Skeletal muscle satellite cell (primary cell): Measurements from ENCODE around the gene FAM135A.
"Not testable (repeated sequence)": the region's sequence is repeated elsewhere in the genome, so short reads cannot be mapped to it uniquely, and the experiment has no call there.

Experiments
- H3K27me3 ChIP-seq: 2 replicates; pipeline ENCODE4 v1.7.0; 2013; ENCODE audit warnings: low read length; ENCODE audit not compliant: control insufficient read depth, insufficient read depth
- H3K36me3 ChIP-seq: 2 replicates; pipeline ENCODE4 v1.7.0; 2013; ENCODE audit warnings: mild to moderate bottlenecking, control low read depth, low read length; ENCODE audit not compliant: insufficient read depth
- H3K4me1 ChIP-seq: 2 replicates; pipeline ENCODE4 v1.7.0; 2013; ENCODE audit warnings: low read length; ENCODE audit not compliant: control insufficient read depth, insufficient read depth
- H3K4me2 ChIP-seq: 2 replicates; pipeline ENCODE4 v1.7.0; 2013; ENCODE audit warnings: mild to moderate bottlenecking, low read length
- H3K4me3 ChIP-seq: 2 replicates; pipeline ENCODE4 v1.7.0; 2013; ENCODE audit warnings: low read length
- H3K9ac ChIP-seq: 2 replicates; pipeline ENCODE4 v1.7.0; 2013; ENCODE audit warnings: mild to moderate bottlenecking, low read depth, low read length, moderate library complexity
- H3K9me3 ChIP-seq: replicated peaks from 2 replicates; pipeline ENCODE4 v1.7.0; 2013; ENCODE audit warnings: mild to moderate bottlenecking, control low read depth, low read length

Gene FAM135A

DNA sequence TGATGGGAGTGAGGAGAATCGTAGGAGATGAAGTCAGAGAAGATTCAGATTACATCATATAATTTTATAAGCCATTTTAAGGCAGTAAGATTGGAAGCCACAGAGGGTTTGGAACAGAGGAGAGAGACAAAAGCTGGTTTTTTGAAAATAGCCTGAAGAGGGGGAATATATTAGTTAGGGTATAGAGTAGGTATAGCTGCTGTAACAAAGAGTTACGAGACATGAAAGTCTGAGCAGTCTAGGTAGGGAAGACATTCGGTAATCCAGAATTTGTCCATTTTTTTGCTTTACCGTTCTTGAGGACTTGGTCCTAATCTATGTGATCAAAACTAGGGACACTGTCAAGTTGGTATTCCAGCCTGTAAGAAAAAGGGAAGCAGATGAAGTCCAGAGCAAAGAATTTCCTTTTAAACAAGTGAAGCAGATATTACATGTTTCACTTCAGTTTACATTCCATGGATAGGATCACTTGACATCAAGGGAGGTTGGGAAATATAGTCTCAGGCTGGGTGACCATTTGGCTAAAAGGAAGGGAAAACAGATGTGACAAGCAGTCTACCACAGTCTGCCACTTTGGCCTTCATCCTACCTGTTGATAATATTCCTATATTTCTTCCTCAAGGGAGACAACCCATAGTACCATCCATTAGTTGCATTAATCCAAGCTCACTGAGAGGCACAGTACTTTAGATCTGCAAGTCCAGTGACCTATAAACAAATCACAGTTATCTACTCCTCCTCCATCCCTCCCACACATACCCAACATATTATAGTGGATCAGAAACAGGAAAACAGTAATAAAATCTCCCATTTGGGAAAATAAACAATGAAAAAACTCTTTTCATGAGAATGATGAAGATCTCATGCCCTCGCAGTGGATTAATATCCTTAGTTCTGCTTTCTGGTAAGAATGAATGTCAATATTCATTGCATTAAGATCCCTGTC, 10.2 kb downstream of the FAM135A start:
- Histone ChIP-seq H3K27me3 (no peaks in the 10 kb centered on the region), H3K9me3 (no peaks in the 10 kb centered on the region), H3K36me3 (no peaks in the 10 kb centered on the region), H3K9ac (no peak overlapping the region), H3K4me3 (no peak overlapping the region), H3K4me2 (no peak overlapping the region), H3K4me1 (no peaks in the 10 kb centered on the region)

DNA sequence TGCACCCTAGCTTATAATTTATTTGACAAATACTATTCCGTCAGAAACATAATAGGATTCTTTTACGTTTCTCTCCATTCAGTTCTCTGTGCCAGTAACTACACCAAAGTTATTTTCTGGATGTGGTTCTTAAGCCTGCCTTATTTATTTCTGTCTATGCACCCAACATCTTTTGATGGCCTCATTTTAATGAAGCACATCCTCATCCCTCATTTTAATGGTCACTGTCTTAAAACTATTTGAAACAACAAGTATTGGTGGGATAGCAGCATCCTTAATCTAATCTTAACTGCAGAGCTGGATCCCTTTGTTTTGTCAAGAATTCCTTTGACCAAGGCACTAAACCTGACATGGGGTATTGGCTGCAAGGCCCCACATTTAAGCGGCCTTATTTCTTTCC, 11.0 kb downstream of the FAM135A start:
- Histone ChIP-seq H3K27me3 (no peaks in the 10 kb centered on the region), H3K4me1 (no peaks in the 10 kb centered on the region), H3K9me3 (no peaks in the 10 kb centered on the region), H3K4me3 (no peak overlapping the region), H3K36me3 (no peaks in the 10 kb centered on the region), H3K9ac (no peak overlapping the region), H3K4me2 (no peak overlapping the region)

DNA sequence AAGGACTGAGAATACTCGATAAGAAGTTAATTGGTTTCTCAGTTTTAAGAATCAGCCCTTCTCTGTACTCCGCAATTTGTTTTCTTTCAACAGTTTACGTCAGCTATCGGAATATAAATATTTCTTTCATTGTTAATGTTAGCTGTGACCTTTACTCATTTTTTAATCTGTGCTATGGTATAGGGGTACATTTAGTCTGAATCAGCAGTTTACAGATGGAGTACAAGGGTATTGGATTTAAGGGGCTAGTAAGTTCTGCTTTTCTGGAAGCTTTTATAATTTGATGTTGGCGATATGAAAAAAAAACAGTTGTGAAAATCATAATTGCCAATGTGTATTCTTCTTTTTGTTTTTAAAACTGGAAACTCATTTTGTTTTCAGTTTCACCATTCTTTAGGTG, 23.0 kb downstream of the FAM135A start:
- H3K36me3 ChIP-seq: no peaks in the 10 kb centered on the region
- no peaks in the 10 kb centered on the region for H3K4me1 ChIP-seq
- H3K4me2 ChIP-seq: no peak overlapping the region
- no peak overlapping the region for H3K4me3 ChIP-seq
- no peaks in the 10 kb centered on the region for H3K9me3 ChIP-seq
- H3K27me3 ChIP-seq: no peaks in the 10 kb centered on the region
- no peak overlapping the region for H3K9ac ChIP-seq

DNA sequence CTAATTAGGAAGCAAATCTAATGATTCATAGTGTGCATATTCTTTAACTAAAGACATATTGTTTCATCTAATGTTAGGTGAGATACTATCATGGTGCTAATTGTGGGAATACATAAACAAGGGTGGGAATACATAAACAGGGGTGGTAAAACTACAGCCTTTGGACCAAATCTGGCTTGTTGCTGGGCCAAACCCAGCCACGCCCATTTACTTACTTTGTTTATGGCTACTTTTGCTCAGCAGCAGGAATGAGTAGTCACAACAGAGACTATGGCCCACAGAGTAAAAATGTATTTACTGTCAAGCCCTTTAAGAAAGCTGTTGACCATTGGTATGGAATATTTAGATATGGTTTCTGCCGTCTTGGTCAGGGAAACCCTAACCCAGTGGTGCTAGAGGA, 31.7 kb downstream of the FAM135A start:
- Histone ChIP-seq H3K27me3 (no peaks in the 10 kb centered on the region), H3K4me3 (no peak overlapping the region), H3K4me1 (no peaks in the 10 kb centered on the region), H3K36me3 (no peaks in the 10 kb centered on the region), H3K9me3 (no peaks in the 10 kb centered on the region), H3K9ac (no peak overlapping the region), H3K4me2 (no peak overlapping the region)

DNA sequence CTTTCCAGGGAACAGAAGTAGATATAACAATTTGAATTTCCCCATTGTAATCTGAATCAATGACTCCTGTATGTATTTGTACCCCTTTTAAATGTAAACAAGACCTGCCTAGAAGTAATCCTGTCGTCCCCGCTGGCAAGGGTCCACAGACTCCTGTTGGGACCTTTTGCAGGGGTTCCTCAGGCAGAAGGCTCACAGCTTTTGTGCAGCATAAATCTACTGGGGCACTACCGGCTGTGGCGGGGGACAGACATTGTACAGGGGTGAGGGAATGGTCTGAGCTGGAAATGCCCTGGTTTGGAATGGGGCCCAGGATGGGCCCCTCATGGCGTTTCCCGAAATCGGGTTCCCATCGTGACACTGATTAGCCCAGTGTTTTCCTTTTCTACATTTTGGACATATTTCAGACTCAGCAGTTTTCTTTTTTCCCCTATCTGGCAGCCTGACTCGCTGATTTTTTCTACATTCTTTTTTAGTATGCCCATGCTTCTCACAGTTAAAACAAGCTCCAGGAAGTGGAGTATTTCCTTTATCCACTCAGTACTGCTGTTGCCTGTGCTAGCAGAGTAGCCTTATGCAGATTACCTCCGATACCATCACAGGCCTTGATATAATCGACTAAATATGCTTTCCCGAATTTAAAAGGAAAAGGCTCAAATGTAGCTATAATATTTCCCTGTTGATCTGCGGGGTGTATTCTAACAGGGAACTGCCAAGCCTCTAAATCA, 34.2 kb downstream of the FAM135A start:
- not testable (repeated sequence) for H3K4me3 ChIP-seq, H3K4me2 ChIP-seq, H3K4me1 ChIP-seq, H3K9ac ChIP-seq, H3K27me3 ChIP-seq, H3K36me3 ChIP-seq, H3K9me3 ChIP-seq

DNA sequence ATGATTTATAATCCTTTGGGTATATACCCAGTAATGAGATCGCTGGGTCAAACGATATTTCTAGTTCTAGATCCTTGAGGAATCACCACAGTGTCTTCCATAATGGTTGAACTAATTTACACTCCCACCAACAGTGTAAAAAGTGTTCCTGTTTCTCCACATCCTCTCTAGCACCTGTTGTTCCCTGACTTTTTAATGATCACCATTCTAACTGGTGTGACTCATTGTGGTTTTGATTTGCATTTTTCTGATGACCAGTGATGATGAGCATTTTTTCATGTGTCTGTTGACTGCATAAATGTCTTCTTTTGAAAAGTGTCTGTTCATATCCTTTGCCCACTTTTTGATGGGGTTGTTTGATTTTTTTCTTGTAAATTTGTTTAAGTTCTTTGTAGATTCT, 40.6 kb downstream of the FAM135A start:
- H3K36me3 ChIP-seq, H3K9me3 ChIP-seq, H3K9ac ChIP-seq, H3K27me3 ChIP-seq, H3K4me3 ChIP-seq, H3K4me2 ChIP-seq, H3K4me1 ChIP-seq: not testable (repeated sequence)

DNA sequence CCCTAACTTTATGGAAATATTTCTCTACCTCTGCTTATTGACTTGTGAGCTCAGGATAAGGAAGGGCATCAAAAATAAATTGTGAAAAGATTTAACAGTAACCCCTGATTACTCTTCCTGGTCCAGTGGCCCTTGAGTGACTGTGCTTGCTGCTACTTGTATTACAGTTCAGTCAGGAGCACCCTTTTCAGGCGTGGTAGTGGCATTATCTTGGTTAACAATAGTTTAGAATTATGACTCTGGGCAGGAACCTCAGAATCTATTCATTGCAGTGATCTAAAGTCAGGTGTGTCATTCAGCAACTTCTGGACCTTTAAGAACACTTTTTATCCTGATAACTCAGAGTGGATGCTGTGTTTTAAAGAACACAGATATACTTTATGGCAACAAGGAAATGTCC, 43.4 kb downstream of the FAM135A start:
- no peaks in the 10 kb centered on the region for H3K9me3 ChIP-seq
- H3K27me3 ChIP-seq: no peaks in the 10 kb centered on the region
- no peaks in the 10 kb centered on the region for H3K36me3 ChIP-seq

DNA sequence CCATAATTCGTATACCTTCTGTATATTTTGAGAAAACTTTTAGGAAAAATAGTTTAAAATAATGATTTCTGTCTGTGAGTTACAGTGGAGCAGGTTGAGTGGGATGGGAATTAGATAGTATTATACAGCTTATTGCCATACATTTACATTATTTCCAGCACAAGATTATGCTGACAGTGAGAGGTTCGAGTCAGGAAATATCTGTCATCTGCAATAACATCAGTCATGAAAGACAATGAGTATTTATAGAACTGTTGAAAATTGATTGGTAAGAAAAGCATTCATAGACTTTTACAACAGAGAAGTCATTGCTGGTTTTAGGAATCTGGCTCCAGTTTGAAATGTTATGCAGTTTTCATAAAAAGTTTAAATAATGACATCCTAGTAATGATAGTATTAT, 45.9 kb downstream of the FAM135A start:
- Histone ChIP-seq H3K4me1 (no peaks in the 10 kb centered on the region), H3K9ac (no peak overlapping the region), H3K4me3 (no peak overlapping the region), H3K36me3 (no peaks in the 10 kb centered on the region), H3K27me3 (no peaks in the 10 kb centered on the region), H3K4me2 (no peak overlapping the region), H3K9me3 (no peaks in the 10 kb centered on the region)

More for the DNA sequence above, 43.4 kb downstream of the FAM135A start:
- Histone ChIP-seq H3K4me1 (no peaks in the 10 kb centered on the region), H3K4me3 (no peak overlapping the region), H3K9ac (no peak overlapping the region), H3K4me2 (no peak overlapping the region)

DNA sequence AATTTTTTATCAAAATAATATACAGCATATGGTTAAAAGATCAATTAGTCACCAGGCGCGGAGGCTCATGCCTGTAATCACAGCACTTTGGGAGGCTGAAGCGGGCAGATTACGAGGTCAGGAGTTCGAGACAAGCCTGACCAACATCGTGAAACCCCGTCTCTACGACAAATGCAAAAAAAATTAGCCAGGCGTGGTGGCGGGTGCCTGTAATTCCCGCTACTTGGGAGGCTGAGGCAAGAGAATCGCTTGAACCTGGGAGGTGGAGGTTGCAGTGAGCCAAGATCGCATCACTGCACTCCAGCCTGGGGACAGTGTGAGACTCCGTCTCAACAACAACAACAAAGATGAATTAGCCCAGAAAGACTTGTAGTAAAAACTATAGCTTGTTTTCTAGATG, 46.4 kb downstream of the FAM135A start:
- not testable (repeated sequence) for H3K36me3 ChIP-seq, H3K4me1 ChIP-seq, H3K27me3 ChIP-seq, H3K4me3 ChIP-seq, H3K4me2 ChIP-seq, H3K9ac ChIP-seq, H3K9me3 ChIP-seq

DNA sequence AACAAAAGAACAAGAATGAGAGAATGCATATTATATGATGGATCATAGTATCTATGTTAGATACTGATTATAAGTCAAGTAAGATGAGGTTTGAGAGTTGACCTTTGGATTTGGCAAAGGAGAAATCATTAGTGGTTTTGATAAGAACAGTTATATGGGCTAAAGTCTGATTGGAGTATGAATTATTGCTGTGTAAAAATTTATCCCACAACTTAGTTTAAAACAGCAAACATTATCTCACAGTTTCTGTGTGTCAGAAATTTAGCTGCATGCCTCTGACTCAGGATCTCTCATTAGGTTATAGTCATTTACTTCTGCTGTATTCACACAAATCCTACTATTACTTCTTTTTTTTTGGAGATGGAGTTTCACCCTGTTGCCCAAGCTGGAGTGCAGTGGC, 56.7 kb downstream of the FAM135A start:
- no peaks in the 10 kb centered on the region for H3K9me3 ChIP-seq
- no peak overlapping the region for H3K4me2 ChIP-seq
- no peaks in the 10 kb centered on the region for H3K27me3 ChIP-seq
- H3K4me1 ChIP-seq: no peaks in the 10 kb centered on the region
- no peak overlapping the region for H3K9ac ChIP-seq
- H3K4me3 ChIP-seq: no peak overlapping the region
- no peaks in the 10 kb centered on the region for H3K36me3 ChIP-seq

DNA sequence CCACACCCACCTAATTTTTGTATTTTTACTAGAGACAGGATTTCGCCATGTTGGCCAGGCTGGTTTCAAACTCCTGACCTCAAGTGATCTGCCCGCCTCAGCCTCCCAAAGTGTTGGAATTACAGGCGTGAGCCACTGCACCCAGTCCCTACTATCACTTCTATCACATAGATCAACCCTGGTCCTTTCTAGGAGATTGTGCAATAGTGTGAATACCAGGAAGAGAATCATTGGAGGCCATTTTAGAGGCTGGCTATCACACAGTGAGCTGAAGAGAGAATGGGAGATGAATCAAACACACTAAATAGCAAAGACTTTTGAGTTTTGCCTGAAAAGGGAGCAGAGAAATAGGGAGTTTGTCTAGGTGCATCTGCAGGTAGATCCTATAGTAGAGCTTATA, 57.2 kb downstream of the FAM135A start:
- not testable (repeated sequence) for H3K4me1 ChIP-seq, H3K4me3 ChIP-seq, H3K27me3 ChIP-seq, H3K4me2 ChIP-seq, H3K9ac ChIP-seq, H3K9me3 ChIP-seq, H3K36me3 ChIP-seq

DNA sequence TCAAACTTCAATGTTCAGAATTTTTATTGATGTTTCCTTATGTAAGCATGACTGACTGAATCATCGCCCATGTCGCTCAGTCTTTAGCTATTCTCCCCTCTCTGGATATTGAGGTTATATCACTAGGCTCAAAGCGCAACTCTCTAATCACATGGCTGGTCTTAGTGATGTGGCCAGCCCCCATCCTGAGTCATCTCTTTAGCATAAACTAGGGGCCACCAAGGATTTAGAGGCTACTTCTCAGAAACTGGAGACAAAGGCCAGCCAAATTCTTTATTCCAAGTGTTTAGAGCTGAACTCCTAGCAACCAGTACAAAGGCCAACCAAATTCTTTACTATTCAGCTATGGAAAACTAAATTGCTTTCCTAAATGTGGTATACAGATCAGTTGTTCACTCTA, 61.4 kb downstream of the FAM135A start:
- Histone ChIP-seq H3K4me2 (no peak overlapping the region), H3K36me3 (no peaks in the 10 kb centered on the region), H3K9ac (no peak overlapping the region), H3K27me3 (no peaks in the 10 kb centered on the region), H3K4me3 (no peak overlapping the region), H3K4me1 (peaks cover 5% of the 10 kb centered on the region), H3K9me3 (no peaks in the 10 kb centered on the region)
